ENCODE measurements around the gene RPS6KA2.
"Not testable (repeated sequence)": the region's sequence is repeated elsewhere in the genome, so short reads cannot be mapped to it uniquely, and the experiment has no call there.

Gene RPS6KA2

DNA sequence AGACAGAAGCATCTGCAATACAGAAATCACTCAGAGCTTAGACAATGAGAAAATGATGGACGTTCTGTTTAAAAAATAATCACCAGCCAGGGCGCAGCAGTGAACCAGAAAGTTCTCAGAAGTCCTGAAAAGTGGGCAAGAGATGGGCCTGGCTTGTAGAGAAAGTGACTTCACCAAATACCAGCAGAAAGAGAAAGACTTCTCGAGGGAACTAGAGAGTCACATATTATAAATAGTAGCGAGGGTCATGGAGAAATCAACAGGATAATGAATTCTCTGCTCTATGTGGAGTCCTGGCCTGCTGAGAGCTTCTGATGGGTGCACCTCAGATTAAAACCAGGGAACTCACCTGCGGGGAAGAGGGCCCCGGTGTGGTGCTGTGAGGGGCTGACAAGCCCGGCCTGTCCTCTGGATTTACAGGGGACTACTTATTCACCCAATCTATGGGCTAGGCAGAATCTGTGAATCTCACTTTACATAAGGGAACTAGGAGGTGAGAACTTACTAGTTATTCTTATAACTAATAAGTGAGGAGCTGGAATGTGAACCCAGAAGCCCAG is 35.0 kb downstream of the RPS6KA2 start:
- no peak for DNase-seq (ENCODE audit: low spot score)

DNA sequence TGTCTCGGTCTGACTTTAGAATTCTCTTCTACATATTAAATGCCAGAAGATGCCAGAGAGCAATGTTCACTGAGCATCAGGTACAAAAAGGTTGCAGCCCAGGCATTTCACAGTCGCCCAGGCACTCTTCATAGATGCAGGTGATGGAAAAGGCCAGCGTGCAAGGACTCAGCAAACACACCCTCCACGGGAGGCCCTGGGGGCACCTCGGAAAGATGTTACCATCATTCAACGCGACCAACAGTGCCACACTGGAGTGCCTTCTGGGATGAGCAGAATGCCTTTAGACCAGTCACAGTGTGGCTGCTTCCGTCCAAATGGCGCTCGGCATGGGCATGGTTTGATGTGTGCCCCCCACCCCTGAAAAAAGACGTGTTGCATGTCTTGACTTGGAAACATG is 36.0 kb downstream of the RPS6KA2 start:
- DNase-seq (ENCODE audit: low spot score): no peak

DNA sequence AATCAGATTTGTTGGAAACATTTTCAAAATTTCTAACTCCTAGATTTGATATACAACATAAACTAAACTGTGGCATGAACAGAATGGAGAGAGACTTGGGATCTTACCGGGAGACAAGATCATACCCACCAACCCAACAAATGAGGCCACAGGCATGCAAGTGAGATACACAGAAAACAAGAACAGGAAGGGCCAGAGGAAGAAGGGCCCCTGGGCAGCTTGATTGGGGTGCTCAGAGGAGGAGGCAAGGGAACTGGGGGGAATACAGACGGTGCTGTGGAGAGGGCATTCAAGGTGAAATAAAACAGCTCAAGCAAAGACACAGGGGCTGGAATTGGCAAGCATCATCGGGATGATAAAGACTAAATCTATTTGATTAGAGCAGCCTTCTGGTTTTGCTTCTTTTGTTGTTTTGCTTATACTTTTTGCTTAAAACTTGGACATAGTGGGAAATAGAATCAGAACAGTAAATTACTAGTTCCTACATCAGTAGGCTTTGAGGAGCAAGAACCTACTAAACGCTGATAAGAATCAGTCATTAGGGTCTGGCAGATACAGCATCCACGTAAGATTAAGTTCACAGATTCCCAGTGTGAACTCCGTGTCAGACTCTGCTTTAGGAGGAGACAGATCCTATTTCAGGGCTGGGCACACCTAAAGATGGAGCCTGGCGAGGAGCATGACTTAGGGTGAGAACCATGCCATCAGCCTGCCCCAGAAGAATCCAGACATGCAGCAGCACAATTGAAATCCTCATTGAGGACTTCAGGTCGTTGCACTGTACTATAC is 37.1 kb downstream of the RPS6KA2 start:
- no peak for DNase-seq (ENCODE audit: low spot score)

DNA sequence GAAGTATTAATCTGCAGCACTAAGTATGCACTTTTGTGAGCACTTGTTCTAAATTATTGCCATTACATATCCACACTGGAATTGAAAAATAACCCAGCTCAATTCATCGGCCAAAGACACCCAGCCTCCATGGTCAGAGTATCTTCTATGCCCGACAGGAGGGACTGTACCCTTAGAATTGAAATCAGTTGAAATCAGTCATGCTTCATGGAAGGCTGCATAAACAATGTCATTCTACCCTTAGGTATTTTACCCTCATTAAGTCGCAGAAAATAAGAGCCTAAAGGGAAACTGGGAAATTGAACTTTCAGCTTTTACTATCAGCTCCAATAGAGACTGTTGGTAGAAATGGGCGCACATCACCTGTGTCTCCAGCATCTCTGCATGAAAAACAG is 37.7 kb downstream of the RPS6KA2 start:
- no peak for DNase-seq (ENCODE audit: low spot score)

DNA sequence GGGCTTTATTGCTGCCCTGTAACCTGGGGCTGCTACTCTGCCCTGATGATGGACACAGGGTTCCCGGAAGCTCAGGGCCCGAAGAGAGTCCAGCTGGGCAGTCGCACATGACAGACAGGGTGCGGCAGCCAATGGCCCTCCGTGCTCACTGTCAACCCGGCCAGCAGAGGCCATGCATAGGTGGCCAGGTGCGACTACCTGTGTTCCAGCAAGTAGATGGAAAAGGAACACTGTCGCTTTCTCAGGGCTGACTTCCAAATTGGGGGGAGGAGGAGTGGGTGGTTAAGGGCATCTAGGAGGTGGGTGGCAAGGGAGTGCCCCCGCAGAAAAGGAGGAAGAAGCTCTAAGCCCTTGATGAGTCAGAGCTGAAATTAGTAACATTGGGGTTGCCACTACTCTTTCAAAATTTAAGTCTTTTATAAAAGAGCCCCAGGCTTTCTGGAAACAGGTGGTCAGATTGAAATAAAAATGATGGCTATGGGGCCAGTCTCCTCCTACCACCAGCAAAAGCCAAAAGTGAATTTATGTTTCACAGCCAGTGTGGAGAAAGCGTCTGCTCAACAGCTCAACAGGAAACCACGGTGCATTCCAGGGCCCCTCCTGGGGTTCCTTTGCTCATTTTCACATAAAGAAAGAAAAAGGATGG is 38.2 kb downstream of the RPS6KA2 start:
- DNase-seq (ENCODE audit: low spot score): no peak

DNA sequence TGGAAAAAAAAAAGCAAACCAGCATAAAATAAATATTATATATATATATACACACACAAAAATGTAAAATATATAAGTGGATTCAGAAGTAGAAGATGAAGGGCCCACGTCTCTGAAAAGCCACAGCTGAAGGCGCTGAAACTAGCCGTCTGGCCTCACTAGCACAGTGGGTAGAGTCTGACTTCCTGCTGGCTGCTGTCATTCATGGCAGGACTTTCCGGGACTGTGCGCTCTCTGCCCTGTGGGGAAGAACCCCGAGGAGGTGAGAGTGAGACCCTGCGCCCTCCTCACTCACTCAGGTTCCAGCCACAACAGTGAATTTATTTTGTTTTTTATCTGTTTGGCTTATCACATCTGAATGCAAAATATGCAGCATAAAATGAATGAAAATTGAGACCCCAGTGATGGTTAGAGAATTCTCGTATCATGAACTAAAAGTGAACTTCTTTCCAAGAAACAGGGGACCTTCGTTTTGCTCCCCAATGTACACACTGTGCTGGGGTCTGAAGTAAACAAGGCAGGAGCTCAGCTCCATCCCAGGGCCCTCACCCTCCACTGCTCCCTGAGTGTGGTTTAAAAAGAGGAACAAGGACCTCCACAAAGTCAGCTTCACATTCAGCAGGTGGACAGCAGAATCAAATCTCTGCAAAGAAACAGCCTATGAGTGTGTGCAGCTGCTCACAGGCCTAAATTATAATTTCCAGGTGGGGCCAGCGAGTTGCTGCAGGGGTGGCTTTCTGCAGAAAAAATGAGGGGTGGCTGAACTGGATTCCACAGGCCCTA is 39.2 kb downstream of the RPS6KA2 start:
- no peak for DNase-seq (ENCODE audit: low spot score)

DNA sequence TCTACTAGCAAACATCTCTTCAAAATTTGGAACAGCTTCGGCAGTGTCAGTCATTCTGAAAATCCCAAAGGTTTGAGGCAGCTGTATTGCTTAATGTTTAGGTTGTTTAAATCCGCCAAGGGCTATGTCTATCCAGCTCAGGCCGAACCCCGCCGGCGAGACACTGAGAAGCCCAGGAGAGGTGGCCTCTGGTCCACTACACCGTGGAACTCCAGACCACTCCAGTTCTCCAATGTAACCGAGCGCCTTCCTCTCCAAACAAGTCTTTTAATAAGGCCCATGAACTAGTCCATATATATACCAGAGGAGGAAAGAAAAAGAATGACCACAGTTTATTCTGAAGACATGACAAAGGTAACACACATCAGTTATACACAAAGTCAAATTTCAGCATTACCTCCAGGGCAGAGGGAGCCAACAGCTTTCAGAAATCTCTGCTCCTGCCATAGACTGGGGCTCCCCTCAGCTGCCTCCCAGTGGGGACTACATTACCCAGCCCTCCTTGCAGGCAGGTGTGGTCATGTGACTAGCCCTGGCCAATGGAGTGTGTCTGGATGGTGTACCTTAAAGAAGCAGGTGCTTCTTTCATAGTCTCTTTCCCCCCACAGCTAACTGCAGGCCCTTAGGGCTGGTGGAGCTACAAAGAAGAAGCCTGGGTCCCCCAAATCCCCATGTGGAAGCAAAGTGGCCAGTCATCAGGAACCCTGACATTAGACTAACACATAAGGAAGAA is 40.5 kb downstream of the RPS6KA2 start, which contains the start of gene RAMACL:
RAMACL (minus strand) TSS at position 255 of the 733 bp plus-strand sequence; CDS start at position 54, 201 bp downstream.
- DNase-seq (ENCODE audit: low spot score): no peak

DNA sequence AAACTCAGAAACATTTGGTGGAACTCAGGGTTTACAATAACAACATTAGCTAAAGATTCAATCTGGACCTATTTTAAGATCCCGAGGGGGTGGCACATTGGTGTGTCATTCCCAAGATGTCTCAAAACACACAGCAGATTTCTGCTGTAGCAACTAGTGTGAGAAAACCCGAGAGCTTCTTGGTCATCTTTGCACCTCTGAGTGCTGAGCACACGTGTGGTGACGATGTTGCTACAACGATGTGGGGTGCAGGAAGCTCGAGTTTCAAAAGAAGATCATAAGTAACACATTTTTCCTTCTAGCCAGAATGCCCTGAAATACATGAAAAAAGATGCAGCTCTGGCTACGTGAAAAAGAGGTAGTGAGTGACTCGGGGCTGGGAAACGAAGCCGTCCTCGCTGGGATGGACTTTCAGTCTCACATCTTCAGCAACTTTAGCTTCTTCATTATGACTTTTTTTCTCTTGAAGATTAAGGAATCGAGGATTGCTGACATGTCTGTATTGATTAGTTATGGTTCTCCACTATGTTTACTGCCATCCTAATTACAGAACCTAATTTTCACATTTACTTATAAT is 42.1 kb downstream of the RPS6KA2 start:
- no peak for DNase-seq (ENCODE audit: low spot score)

DNA sequence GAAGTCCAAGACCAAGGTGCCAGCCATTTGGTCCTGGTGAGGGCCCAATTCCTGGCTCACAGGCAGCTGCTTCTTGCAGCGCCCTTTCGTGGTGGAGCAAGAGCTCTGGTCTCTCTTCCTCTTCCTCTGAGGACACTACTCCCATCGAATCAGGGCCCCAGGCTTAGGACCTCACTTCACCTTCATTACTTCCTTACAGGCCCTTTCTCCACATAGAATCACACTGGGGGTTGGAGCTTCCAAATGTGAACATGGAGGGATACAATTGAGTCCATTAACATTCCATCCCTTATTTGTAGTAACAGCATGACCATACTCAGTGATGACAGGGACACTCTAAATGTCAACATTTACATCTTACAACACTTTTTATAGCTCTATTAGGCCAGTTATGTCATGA is 42.9 kb downstream of the RPS6KA2 start:
- no peak for DNase-seq (ENCODE audit: low spot score)

DNA sequence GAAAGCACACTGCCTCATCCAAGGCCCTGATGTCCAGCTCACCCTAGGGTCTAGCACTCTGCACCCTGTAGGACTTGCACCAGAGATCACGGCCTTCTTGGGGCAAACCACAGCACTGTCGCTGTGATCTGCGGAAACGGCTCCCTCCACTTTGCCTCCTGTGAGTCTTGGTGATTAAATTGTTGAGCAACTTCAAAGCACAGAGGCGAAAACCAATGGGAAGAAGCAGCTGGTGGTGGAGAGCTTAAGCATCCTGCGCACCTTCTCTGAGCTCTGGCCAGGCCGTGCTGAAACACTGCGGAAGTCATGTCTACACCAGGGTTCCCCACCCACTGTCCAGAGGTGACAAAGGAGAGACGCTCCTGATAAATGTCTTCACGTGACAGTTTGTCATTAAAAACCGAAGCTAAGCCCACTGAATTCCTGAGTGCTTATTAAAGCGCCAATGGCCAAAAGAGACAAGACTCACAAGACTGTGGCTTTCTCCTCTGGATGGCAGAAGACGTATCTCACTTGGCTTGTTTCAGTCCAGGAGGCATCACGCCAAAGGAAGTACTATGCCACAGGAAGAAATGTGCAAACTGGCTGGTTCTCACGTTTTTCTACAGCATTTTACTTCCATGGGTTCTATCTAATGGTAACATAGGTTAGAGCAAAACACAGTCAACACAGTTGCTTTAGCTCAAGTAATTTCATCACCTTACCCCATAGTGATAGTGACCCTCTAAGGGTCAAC is 43.7 kb downstream of the RPS6KA2 start:
- DNase-seq (ENCODE audit: low spot score): no peak

DNA sequence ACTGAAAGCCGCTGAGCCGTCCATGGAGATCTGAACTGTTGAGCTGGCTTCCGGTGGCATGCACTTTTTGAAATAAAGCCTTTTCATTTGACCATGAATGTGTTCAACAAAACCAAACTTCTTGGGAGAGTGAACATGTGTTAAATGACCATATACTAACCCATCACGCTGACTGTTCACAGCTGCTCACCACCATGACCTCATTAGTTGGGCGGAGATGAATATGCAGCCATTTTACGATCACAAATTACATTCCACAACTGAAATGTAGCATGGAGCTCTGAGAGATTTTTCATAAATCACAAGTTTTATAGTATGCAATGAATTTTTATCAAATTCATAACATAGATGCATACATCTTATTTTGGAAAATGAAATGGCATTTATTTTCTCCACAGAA is 44.8 kb downstream of the RPS6KA2 start:
- no peak for DNase-seq (ENCODE audit: low spot score)

DNA sequence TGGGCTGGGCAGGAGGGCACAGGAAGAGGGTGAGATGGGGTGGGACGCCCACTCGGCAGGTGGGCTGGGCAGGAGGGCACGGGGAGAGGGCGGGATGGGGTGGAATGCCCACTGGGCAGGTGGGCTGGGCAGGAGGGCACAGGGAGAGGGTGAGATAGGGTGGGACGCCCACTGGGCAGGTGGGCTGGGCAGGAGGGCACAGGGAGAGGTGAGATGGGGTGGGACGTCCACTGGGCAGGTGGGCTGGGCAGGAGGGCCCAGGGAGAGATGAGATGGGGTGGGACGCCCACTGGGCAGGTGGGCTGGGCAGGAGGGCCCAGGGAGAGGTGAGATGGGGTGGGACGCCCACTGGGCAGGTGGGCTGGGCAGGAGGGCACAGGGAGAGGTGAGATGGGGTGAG is 45.2 kb downstream of the RPS6KA2 start:
- DNase-seq (ENCODE audit: low spot score): not testable (repeated sequence)

DNA sequence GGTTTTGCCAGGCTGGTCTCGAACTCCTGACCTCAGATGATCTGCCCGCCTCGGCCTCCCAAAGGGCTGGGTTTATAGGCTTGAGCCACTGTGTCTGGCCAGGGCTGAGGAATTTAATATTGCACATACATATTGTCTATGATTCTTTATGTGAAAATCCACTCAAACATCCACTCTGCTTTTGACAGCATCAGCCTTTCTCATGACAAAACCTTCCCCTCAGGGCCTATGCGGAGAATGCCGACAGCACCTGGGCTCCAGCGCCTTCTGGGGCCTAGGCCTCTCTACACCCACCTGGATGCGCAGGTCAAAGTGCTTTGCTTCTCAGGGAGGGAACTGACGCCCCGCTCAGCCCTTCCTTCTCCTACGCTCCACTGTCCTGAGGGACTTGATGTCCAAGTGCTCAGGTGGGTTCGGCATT is 46.0 kb downstream of the RPS6KA2 start:
- DNase-seq (ENCODE audit: low spot score): no peak

DNA sequence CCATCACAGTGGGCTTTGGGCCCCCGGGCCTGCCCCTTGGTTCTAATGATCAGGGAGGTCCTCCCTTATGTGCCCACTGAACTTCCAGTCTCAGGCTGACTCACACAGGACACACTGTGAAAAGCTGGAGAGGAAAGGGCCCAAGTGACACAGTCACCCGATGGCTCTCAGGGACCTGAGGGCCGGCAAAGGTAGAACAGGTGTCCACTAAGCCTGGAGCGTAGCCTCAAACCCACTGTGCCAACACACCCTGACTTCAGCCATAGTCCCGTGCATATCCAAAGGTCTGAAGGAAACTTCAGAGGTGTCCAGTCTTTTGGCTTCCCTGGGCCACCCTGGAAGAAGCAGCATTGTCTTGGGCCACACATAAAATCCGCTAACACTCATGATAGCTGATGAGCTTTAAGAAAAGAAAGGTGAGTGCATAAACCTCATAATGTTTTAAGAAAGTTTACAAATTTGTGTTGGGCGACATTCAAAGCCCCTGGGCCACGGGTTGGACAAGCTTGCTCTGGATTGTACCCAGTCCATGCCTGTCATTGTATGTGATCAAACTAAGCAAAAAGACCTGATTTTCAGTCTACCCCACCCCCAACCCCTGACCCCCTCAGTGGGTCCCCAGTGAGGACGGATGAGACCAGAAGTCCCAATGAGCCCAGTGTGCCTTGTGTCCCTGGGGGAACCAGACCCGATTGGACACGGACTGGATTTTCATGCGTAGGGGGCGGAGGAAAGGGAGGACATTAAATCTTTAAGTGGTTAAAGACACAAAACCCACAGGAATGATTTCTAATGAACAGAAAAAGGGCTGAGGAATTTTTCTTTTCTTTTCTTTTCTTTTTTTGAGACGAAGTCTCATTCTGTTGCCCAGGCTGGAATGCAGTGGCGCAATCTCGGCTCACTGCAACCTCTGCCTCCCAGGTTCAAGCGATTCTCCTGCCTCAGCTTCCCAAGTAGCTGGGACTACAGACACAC is 46.7 kb downstream of the RPS6KA2 start:
- no peak for DNase-seq (ENCODE audit: low spot score)

DNA sequence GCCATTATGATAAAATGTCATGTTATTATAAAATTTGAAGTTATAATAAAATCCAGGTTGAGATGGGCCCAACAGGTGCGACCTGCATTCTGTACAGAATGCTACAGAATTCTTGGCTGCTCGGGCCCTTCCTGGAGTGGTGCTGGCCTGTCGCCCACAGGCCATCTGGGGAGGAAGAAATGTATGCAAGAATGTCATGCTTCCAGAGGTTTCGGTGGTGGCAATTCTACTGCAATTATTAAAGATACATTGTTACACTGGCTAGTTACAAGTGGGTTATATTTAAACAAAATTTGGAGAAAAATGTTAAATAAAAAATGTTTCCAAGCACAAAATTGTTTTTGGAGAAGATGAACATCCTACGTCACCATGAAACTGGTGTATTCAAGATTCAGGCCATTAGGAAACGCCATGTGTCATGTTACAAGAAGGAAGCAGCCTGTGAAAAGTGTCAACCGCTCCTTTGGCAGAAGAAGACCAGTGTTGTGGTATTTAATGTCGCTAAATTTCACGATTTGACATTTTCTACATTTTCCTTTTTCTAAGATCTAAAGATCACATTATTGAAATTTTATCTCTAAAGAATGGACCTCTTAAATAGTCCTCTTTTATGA is 47.7 kb downstream of the RPS6KA2 start:
- no peak for DNase-seq (ENCODE audit: low spot score)

DNA sequence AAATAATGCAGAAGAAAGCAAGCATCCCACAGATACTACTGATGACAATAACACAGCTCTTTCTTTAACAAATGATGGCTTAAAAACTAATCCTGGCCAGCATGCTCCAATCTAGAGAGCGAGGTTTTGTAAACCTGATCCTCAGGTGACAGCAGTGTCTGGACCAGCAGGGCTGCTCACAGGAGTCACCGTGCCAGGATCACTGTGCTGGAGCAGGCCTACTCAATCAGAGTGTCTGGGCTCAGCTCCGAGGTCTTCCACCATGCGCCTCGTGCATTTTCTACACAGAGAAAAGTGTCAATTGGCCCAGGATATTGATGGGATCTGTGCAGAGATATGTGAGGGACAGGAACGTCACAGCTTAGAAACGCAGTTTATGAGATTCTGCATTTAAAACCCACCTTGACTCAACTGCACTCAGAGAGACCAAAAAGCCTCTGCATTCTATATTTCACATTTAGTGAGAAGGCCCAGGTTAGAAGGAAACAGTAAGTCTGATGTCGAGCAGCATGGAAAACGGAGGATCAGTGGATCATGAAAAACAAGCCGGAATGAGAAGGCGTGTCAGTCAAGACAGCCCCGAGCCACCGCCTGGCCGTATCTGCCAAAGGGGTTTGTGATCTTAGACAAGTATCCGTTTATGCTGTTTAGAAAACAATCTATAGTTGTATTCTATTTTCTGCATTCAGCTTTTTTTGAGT is 48.4 kb downstream of the RPS6KA2 start:
- no peak for DNase-seq (ENCODE audit: low spot score)

DNA sequence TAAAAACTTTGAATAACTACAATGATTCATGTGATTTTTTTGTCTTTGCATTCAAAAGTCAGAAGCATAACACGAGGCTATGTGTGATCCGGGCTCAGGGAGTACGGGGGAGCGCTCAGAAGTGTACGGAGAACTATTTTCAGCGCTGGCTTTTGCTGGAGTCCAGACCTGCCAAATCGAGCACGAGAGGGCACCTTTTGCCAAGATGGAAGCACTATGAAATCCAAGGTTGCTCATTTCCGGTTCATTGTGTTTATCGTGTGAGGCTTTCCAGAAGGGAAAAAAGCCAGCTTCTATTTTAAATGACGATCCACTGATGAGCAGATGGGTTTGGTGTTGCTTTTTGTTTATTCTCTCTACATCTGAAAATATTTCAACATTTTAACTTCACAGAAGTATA is 51.8 kb downstream of the RPS6KA2 start:
- no peak for DNase-seq (ENCODE audit: low spot score)

DNA sequence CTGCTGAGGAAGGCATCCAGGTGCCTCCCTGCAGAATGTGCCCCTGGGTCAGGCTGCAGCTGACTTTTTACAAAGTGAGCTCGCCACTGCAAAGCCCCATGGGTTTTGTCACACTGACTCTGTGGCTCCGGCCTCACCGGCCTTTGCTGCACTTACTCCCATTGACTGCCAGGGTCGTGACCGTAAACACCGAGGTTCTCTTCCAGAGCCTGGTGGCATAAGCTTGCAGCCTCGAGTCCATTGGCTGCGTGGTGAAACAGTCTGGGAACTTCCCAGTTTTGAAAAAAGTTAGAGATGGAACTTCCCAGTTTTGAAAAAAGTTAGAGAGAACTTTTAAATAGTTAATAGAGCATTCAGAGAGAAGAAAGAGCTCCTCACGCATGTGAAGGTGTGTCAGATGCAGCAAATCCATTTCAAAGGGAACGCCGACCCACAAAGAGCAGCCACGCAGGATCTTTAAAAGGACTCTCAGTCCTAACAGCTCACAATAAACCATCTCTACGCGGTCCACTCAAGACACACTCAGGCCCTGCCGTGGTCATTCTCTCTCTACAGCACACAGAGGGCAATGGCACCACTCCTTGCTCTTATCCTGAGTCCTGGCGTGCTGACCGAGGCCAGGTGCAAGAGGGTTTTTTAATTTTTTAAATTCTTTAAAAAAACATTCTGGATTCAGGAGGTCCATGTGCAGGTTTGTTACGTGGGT is 53.4 kb downstream of the RPS6KA2 start:
- DNase-seq (ENCODE audit: low spot score): no peak
